Fibroblast of lung (primary cell): ENCODE measurements around the gene PLAAT2.

Source experiments
- CTCF ChIP-seq, 2 donors: IDR thresholded peaks in 1 of 2; conservative IDR thresholded peaks in 1 of 2; 1 replicate in 1 of 2; 2 replicates in 1 of 2; pipeline ENCODE4 v1.5.1; 2011 to 2012; ENCODE audit warnings: low read length in 2 of 2, control low read depth in 1 of 2, inconsistent platforms in 1 of 2, low read depth in 1 of 2, mild to moderate bottlenecking in 1 of 2
- EZH2 ChIP-seq: IDR thresholded peaks from 2 replicates; pipeline ENCODE4 v1.5.1; 2012; ENCODE audit warnings: low read length, control low read depth, mild to moderate bottlenecking; ENCODE audit errors: missing control alignments

DNA sequence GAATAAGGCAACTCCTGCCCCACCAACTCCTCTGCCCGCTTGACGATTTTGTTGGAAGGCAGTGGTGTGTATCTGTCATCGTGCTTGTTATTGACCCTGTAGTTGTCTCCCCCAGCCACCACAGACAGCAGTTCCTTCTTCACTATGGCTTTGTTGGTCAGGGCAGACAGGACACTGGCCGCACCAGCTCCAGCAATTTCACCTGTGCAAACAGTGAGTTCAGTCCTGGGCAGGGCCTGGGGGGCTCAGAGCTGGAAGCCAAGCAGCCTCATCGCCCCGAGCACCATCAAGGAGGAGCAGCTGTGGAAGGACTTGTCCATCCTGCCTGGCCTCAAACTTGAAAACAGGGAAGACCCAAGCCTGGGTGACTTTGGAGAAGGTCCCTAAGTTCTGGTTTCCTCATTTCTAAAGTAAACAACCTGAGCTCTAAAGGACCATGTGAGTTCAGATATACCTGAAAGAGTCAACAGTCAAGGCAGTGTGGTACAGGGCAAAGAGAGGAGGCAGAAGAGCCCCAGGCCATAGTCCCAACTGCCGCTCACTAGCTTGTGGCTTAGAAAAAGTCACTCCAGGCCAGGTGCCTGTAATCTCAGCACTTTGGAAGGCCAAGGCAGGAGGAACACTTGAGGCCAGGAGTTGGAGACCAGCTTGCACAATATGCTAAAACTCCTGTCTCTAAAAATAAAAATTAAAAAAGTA lies 4.6 kb downstream of the PLAAT2 start:
- no peak for TF ChIP-seq CTCF (conservative IDR thresholded peaks at IDR 0.05 in 1 of 2, IDR thresholded peaks at IDR 0.05 in 1 of 2; ENCODE audit: low read depth in 1 of 2, low read length in 2 of 2)
- no peak for TF ChIP-seq EZH2
